HepG2 (cell line): ENCODE measurements around the gene HTD2. TPM values are rescaled to one million over a fixed set of nuclear protein-coding genes. Genes with fewer than 3 reads are reported as not detected.

Source experiments
- ATAC-seq: fragments of 200-7000 bp; cut with Tn5 transposase; 3 replicates; pipeline ENCODE4 v1.9.1; 2020; ENCODE audit warnings: mild to moderate bottlenecking, moderate library complexity
- BruUV-seq: library from RNA; stranded (reverse); fragments of 400-500 nt; replicated peaks from 2 replicates; lab custom pipeline; 2021; lab: Mats Ljungman, UMichigan
- CTCF ChIA-PET: fragments of 300-600 bp; formaldehyde crosslinking; extraction: SDS; loops from one replicate; lab custom pipeline; 2021; ENCODE audit warnings: low total read pairs, inconsistent platforms, low intra/inter-chr PET ratio; lab: Yijun Ruan, JAX
- POLR2A ChIA-PET: fragments of 350-600 bp; sonication (Branson Sonifier 250); formaldehyde crosslinking; loops from one replicate; lab custom pipeline; 2020; ENCODE audit warnings: antibody characterized with exemption, inconsistent platforms; lab: Yijun Ruan, JAX
- DNase-seq: peaks from one replicate; pipeline ENCODE4 v3.0.0-alpha.2; 2015; ENCODE audit warnings: low spot score
- FAIRE-seq: peaks from 3 replicates; lab custom pipeline; 2011; peaks lifted over from hg19 to GRCh38; lab: Jason Lieb, UNC
- H2AFZ ChIP-seq: one replicate; pipeline ENCODE4 v1.6.1; 2011; ENCODE audit warnings: low read length, inconsistent platforms
- H3K27ac ChIP-seq: fragments of 300-600 bp; 3 replicates; pipeline ENCODE4 v1.8.0; 2011; ENCODE audit warnings: mixed run types, mild to moderate bottlenecking, mixed read lengths, low read length, inconsistent platforms; ENCODE audit not compliant: insufficient read depth; ENCODE audit errors: extremely low read length
- H3K27me3 ChIP-seq, 2 experiments: fragments of 200-600 bp in 1 of 2; 2 replicates in 1 of 2; 3 replicates in 1 of 2; pipeline versions ENCODE4 v1.6.0 to v1.8.0; 2011; ENCODE audit warnings: low read length in 2 of 2, mild to moderate bottlenecking in 2 of 2, moderate library complexity in 2 of 2, inconsistent platforms in 1 of 2; ENCODE audit not compliant: insufficient read depth in 2 of 2, control insufficient read depth in 1 of 2
- H3K36me3 ChIP-seq, 2 experiments: fragments of 200-600 bp in 1 of 2; replicated peaks in 1 of 2; 2 replicates in 1 of 2; 3 replicates in 1 of 2; pipeline versions ENCODE4 v1.5.1 to v1.8.0; 2011; ENCODE audit warnings: low read length in 2 of 2, inconsistent platforms in 1 of 2; ENCODE audit not compliant: insufficient read depth in 2 of 2, control insufficient read depth in 1 of 2
- H3K4me1 ChIP-seq: 2 replicates; pipeline ENCODE4 v1.5.1; 2012; ENCODE audit warnings: low read length, inconsistent platforms; ENCODE audit not compliant: insufficient read depth
- H3K4me2 ChIP-seq: 2 replicates; pipeline ENCODE4 v1.6.0; 2011; ENCODE audit warnings: low read depth, low read length, inconsistent platforms
- H3K4me3 ChIP-seq, 3 experiments: fragments of 200-600 bp in 1 of 3; sonication (generic), shearing (Covaris generic) in 1 of 3; replicated peaks in 1 of 3; 2 replicates each; pipeline ENCODE4 v1.5.1; 2011 to 2016; ENCODE audit warnings: low read length in 3 of 3, inconsistent platforms in 2 of 3, low read depth in 2 of 3, mild to moderate bottlenecking in 2 of 3, control low read depth in 1 of 3, mixed read lengths in 1 of 3; ENCODE audit not compliant: insufficient read depth in 1 of 3
- H3K79me2 ChIP-seq: one replicate; pipeline ENCODE4 v1.6.1; 2011; ENCODE audit warnings: low read length, inconsistent platforms; ENCODE audit not compliant: insufficient read depth
- H3K9ac ChIP-seq: 2 replicates; pipeline ENCODE4 v1.6.0; 2011; ENCODE audit warnings: mild to moderate bottlenecking, low read depth, low read length, inconsistent platforms; ENCODE audit not compliant: insufficient read depth
- H3K9me3 ChIP-seq: 2 replicates; pipeline ENCODE4 v1.5.1; 2012; ENCODE audit warnings: mild to moderate bottlenecking, low read length
- H4K20me1 ChIP-seq: 2 replicates; pipeline ENCODE4 v1.6.0; 2011; ENCODE audit warnings: inconsistent platforms, mild to moderate bottlenecking, low read length, moderate library complexity; ENCODE audit not compliant: insufficient read depth
- GABPA ChIP-seq, 2 experiments: IDR thresholded peaks; 2 replicates each; pipeline ENCODE4 v1.6.1; 2011 to 2016; ENCODE audit warnings: low read depth in 2 of 2, low read length in 1 of 2, missing biosample characterization in 1 of 2, missing genetic modification characterization in 1 of 2
- NR2F2 ChIP-seq: IDR thresholded peaks from 2 replicates; pipeline ENCODE4 v1.6.1; 2012; ENCODE audit warnings: low read depth, inconsistent platforms, borderline replicate concordance
- SIN3B ChIP-seq: fragments of 150-350 bp; IDR thresholded peaks from 2 replicates; pipeline ENCODE4 v1.6.1; 2014; ENCODE audit warnings: low read length
- ZNF264 ChIP-seq: sonication (generic); formaldehyde crosslinking; IDR thresholded peaks from 2 replicates; pipeline ENCODE4 v1.4.0; 2020; ENCODE audit warnings: missing genetic modification reagents
- ZNF790 ChIP-seq: sonication (generic); formaldehyde crosslinking; IDR thresholded peaks from 2 replicates; pipeline ENCODE4 v1.8.0; 2022; ENCODE audit warnings: missing genetic modification reagents, mild to moderate bottlenecking, borderline replicate concordance
- WGBS: methylation state at CpG from one replicate; pipeline ENCODE4 v1.1.6; 2017; ENCODE audit warnings: low lambda C conversion rate; 5-methylcytosine and 5-hydroxymethylcytosine counted together
- in situ Hi-C: cut with HindIII; loops from 2 replicates; pipeline ENCODE4 v1.10.0; 2017; ENCODE audit warnings: low pct_unique_long_range_greater_than_20kb; ENCODE audit not compliant: extremely low pct_ligation_motif_present
- intact Hi-C: fragments of 100-400 bp; cut with micrococcal nuclease; formaldehyde crosslinking; loops from one replicate; pipeline ENCODE4 v1.10.0; 2022; ENCODE audit not compliant: unreplicated experiment
- polyA plus RNA-seq, 8 experiments: library from polyadenylated mRNA; depleted of rRNA in 3 of 8; stranded (reverse) in 7 of 8; unstranded in 1 of 8; fragments of >200 nt; fragmentation: Illumina TruSeq in 4 of 8; extraction: Trizol in 4 of 8; gene quantifications; 2 replicates each; pipeline versions ENCODE4 v1.2.1 to v1.2.3, GENCODE V29; 2011 to 2016; ENCODE audit warnings: low read depth in 4 of 8, missing spikeins in 1 of 8, mixed read lengths in 1 of 8; ENCODE audit not compliant: insufficient read depth in 1 of 8
- total RNA-seq, 5 experiments: library from RNA; depleted of rRNA; stranded (reverse); fragments of >200 nt; fragmentation: Illumina TruSeq; extraction: Trizol; gene quantifications; 2 replicates each; pipeline ENCODE4 v1.2.3, GENCODE V29; 2016; ENCODE audit warnings: low read depth in 1 of 5
- TF ChIP-seq, protein P1 (sequence below): sonication (generic); formaldehyde crosslinking; IDR thresholded peaks from 2 replicates; pipeline ENCODE4 v1.4.0; 2020; ENCODE audit warnings: missing genetic modification reagents, borderline replicate concordance

Gene HTD2
- total and polyA plus RNA-seq, 2 of the 13 experiments (the other 11 are each of a cell fraction or from before 2014, with no cell fraction given): 8.6 to 13.7 TPM

DNA sequence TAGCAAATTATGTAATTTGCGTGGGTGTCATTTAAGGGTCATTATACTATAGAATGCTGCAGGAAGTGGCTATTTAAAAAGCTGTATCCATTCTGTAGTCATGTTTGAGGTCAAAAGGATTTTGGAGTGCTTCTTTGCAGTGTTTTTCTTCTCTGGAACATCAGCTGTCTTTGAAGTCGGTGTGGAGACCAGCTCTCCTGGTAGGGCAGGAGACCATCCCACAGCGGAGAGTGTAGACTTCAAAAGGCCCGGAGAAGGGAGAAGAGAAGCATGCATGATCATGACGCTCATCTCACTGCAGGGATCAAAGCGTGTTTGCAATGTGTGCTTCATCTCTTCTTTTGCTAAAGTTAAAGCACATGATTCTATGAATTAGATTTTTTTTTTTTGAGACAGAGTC is 46.3 kb downstream of the HTD2 start:
- FAIRE-seq (no peak), DNase-seq (no peak), ATAC-seq (no peak)
- Histone ChIP-seq H3K36me3 (no peaks in the 10 kb centered on the region), H3K4me3 (no peak overlapping the region), H3K4me2 (no peak overlapping the region), H3K9ac (no peak overlapping the region), H4K20me1 (no peaks in the 10 kb centered on the region; the same call in 1 of the 2 replicates), H3K9me3 (no peaks in the 10 kb centered on the region), H3K27ac (no peak overlapping the region), H3K4me1 (peaks cover 6% of the 10 kb centered on the region), H3K27me3 (no peaks in the 10 kb centered on the region), H2AFZ (no peak overlapping the region), H3K79me2 (peaks cover 4% of the 10 kb centered on the region)
- ChIA-PET CTCF (no interaction called here), POLR2A (no interaction called here)
- intact Hi-C loops: no loop called here
- in situ Hi-C loops: no loop called here
- 89% methylated on average over 6 of the region's 6 CpGs for WGBS
- no TSS peak for BruUV-seq
- TF ChIP-seq ZNF790 (no peak), NR2F2 (no peak), GABPA (IDR thresholded peaks at IDR 0.05; ENCODE audit: low read depth, low read length) (no peak), GABPA (CRISPR knock-in tag; IDR thresholded peaks at IDR 0.05; ENCODE audit: low read depth) (no peak), ZNF264 (CRISPR knock-in tag) (no peak), SIN3B (no peak)
- TF ChIP-seq, protein P1, sequence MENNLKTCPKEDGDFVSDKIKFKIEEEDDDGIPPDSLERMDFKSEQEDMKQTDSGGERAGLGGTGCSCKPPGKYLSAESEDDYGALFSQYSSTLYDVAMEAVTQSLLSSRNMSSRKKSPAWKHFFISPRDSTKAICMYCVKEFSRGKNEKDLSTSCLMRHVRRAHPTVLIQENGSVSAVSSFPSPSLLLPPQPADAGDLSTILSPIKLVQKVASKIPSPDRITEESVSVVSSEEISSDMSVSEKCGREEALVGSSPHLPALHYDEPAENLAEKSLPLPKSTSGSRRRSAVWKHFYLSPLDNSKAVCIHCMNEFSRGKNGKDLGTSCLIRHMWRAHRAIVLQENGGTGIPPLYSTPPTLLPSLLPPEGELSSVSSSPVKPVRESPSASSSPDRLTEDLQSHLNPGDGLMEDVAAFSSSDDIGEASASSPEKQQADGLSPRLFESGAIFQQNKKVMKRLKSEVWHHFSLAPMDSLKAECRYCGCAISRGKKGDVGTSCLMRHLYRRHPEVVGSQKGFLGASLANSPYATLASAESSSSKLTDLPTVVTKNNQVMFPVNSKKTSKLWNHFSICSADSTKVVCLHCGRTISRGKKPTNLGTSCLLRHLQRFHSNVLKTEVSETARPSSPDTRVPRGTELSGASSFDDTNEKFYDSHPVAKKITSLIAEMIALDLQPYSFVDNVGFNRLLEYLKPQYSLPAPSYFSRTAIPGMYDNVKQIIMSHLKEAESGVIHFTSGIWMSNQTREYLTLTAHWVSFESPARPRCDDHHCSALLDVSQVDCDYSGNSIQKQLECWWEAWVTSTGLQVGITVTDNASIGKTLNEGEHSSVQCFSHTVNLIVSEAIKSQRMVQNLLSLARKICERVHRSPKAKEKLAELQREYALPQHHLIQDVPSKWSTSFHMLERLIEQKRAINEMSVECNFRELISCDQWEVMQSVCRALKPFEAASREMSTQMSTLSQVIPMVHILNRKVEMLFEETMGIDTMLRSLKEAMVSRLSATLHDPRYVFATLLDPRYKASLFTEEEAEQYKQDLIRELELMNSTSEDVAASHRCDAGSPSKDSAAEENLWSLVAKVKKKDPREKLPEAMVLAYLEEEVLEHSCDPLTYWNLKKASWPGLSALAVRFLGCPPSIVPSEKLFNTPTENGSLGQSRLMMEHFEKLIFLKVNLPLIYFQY (CRISPR knock-in tag): no peak
